NCI-H69 (cell line): ENCODE data around the gene RTP5.

Experiments used
- DNase-seq: peaks from one replicate; lab custom pipeline; 2025; lab: John Stamatoyannopoulos, UW

RTP5 gene

DNA sequence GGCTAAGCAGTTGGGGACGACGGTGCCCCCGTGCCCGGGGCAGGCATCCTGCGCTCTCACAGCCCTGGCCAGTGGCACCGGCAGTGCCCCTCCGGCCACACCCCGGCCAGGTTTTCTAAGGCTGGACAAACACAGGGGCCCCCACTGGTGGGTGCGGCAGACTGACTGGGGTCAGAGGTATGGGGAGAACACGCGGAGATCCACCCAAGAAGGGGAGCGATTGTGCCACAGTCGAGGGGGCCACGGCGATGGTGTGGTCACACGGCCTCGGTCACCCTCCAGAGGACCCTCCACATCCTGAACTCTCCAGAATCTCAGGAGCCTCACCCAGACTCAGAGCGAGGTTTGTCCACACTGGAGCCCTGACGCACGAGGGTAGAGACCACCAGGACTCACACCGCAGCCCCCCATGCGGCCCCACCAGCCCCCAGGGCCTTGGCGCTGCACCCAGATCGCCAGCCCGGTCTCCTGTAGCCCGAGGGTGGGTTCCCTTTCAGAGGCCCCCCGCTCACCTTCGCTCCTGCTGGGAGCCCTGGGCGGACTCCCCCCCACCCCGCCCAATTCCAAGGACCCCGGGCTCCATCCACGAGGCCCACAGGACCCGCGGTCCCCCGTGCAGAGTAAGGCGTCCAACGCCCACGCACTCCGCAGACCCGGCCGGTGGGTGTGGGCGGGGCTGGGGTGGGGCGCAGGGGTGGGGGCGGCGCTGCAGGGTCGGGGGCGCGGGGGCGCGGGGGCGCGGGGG, 26.0 kb upstream of the RTP5 start:
- no peak for DNase-seq

DNA sequence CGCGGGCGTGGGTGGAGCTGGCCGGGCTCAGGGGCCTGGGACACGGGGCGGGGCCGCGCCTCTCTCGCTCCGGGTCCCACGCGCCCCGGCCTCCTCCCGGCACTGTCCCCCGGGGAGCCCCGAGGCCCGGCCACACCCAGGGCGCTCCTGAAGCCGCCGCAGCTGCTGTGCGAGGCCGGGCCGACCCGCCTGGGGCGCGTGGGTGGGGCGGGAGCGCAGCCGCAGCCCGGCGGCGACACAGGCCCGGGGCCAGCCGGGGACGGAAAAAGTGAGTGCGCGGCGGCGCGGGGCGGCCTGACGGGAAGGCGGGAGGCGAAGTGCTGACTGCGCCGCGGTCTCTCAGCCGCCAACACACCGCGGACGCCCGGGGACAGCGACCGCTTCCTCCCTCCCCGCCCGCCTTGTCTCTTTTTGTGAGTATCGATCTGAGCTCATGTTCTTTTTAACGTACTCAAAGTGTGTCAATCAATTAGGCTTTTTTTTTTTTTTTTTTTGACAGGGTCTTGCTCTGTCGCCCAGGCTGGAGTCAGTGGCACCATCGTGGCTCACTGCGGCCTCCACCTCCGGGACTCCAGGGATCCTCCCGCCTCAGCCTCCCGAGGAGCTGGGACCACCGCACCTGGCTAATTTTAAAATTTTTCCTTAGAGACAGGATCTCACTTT, 25.3 kb upstream of the RTP5 start:
- DNase-seq, result peak; percentile 50

DNA sequence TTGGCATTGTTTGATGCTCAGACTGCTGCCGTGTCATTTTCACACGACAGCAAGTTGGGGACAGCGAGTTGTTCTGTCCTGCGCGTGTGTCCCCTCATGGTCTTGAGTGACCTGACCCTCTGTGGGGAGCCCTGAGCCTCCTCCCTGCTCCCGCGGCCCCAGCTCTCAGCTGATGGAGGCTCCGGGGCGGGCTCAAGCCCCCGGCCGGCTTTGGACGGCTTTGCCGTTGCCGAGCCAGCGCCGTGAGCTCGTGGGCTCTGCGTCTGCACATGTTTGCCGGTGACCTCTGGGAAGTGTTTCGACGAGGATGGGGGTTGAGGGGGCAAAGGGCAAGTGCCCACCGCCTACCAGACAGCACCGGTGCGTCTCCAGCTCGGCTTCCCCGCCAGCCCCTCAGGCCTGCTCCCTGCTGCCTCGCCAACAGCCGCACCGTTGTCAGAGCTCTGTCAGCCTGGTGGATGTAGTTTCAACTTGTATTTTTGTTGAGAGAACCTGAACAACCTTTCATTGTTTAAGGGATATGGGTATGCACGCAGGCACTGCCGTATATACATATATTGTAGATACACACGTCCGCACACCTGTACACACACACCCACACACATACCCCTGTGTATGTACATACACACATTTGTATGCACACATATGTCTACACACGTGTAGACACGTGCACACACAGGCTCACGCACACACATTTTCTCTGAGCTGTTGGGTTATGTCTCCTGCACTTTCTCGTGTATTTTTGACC, 24.5 kb upstream of the RTP5 start:
- DNase-seq, result no peak

DNA sequence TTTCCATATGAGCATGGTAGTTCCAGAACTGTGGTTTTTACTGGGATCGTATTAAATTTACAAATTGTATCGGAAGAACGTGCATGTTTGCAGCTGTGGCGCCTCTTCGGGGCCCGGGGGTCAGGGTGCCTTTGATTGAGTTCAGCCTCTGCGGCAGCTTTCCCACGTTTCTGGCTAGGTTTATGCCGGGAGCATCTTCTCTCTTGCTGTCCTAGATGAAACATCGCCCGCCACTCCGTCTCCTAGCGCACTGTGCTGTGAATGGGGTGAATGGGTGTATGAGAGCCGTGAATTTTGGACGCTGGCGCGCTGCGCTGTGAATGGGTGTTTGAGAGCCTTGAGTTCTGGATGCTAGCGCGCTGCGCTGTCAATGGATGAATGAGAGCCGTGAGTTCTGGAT, 23.1 kb upstream of the RTP5 start:
- DNase-seq, result no peak

DNA sequence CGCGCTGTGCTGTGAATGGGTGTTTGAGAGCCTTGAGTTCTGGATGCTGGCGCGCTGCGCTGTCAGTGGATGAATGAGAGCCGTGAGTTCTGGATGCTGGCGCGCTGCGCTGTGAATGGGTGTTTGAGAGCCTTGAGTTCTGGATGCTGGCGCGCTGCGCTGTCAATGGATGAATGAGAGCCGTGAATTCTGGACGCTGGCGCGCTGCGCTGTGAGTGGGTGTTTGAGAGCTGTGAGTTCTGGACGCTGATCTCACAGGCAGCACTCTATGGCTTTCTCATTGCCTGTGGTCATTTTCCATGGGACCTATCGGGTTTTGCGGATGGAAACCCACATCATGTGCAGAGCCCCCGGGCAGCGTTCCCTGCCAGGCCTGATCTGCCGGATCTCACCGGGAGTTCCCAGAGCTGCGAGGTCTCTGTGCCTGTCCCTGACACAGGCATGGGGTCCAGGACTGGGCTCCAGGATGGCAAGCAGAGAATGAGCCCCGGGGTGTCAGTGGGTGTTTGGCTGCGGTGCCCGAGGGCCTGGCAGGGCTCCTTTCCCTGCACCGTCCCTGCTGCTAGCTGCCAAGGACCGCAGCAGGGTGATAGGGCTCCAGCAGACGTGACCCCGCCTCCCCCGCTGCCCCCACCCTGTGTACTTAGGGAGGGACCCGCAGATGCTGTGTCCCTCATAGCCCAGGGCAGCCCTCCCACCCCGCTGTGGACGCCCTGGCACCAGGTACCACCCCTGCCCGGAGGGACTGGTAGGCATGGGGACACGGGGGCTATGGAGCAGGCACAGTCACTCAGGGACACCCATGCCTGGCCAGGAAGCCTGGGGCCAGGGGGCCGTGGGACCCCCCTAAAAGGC, 20.5 kb upstream of the RTP5 start:
- DNase-seq, result peak; percentile 20

DNA sequence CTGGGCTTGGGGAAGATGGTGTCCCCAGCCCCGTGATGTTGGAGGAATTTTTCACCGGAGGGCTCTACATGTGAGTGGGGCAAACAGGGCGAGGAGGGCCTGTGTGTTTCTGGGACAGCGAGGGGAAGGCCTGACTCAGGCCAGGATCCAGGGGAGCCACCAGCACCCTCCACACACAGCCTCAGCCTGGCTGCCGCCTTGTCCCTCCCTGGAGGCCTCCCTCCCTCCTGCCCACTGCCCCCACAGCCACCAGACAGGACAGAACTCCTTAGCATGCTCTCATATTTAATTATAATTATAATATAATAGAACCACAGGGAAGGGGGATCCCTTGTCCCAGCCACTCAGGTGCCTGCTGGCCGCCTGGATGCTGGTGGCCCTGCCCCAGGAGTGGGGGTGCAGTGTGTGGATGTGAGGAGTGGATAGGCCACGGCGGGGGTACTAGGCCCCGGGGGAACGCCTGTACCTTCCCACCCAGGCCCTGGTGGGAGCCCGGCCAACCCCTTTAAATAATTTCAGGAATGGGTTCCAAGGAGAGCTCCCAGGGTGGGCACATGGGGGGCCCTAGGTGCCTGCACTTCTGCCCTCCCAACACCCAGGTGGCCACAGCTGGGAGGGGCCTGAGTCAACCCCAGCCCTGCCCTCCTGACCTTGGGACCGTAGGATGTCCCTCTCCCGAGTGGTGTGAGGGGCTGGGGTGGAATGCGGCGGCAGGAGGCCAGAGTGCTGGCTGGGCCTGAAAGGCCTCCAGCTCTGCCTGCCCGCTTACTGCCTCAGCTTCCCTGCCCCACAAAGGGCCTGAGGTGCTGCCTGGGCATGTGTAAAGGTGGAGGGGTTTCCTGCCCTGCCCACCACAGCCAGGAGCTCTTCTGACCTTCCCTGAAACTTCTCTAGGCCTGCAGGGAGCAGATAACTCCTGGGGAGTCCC, 19.6 kb upstream of the RTP5 start:
- no peak for DNase-seq

DNA sequence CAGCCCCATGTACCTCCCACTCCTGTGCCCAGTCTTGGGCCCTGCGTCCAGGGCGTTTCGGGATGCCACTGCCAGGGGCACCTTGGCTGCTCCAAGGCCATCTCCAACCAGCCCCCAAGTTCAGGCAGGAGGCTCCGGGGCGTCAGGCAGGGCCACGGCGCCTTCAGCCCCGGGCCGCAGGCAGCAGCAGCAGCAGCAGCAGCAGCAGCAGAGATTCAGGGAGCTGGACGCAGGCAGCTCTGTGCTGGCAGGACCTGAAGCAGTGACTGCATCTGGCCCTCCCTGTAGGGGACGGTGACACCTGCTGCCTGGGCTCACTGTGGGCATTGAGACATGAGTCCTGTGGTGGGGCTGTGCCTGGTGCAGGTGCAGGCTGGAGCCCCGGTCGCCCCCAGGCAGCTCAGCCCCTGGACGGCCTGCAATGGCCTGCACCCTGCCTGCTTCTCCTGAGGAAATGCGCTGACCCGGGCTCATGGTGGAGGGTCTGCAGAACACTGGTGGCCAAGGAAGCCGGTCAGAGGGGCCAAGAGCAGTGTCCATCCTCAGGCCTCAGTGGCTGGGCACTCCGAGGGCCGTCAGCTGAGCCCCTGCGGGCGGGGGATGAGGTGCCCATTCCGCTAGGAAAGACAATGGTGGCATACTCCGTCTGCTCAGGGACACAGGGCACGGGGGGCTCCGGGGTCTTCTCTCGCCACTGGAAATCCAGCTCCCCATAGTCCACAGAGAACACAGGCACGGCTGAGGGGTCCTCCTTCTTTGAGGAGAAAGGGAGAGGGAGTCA, 18.8 kb upstream of the RTP5 start:
- DNase-seq, result no peak

DNA sequence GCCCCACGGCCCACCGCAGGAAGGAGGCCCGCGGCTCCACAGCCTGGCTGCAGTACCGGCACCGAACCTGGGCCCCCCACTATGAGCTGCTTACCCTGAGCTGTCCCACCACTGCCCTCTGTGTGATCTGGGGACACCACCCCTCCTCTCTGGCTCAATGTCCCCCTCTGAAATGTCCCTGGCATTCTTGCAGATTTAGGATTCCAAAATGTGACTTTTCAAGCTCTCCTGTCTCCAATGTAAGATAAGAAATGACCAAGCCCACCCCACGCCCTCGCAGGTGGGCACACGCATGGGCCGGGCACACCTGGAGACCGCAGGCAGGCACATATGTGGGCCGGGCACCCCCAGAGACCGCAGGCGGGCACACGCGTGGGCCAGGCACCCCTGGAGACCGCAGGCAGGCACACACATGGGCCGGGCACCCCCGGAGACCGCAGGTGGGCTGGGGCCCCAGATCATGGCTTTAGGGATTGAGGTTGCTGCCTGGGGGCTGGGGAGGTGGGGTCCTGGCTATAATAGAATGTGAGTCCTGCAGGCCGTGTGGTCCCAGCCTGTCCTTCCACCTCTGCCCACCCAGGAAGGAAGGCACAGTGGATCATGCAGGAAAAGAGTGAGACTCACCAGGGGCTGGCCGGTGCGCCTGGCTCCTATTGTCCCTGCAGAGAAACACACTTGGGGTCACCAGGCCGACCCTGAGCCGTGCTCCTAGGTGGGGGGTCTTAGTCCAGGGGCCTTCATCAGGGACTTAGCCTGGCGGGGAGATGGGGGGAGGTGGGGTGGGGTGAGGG, 18.0 kb upstream of the RTP5 start:
- DNase-seq, result no peak

DNA sequence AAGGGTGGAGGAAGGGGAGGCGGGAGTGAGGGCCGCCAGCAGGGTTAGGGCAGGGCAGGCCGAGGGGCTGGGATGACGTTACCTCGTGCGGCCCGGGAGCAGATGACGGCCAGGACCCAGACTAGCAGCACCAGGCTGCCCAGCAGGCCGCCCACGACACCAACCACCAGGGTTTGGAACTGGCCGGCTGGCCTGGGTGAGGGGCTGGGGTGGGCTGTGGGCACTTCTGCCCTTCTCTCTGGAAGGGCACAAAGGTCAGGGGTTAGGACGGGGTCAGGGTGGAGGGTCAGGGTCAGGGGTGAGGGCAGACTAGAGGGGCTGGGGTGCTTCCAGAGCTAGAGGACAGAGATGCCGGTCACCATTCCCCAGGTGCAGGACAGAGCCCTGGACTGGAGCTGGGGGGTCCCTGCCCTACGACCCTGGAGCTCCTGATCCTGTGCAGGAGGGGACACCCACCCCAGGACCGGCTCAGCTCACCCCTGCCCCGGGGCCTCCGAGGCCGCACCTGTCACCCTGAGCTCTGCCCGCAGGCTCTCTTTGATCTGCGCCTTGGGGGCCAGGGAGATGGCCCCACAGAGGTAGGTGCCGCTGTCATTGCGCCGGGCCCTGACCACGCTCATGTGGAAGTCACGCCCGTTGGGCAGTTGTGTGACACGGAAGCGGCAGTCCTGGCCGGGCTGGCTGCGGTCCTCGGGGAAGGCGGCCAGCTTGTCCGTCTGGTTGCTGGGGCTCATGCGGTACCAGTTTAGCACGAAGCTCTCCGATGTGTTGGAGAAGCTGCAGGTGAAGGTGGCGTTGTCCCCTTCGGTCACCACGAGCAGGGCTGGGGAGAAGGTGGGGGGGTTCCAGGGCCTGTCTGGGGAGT, 17.2 kb upstream of the RTP5 start:
- DNase-seq, result no peak

DNA sequence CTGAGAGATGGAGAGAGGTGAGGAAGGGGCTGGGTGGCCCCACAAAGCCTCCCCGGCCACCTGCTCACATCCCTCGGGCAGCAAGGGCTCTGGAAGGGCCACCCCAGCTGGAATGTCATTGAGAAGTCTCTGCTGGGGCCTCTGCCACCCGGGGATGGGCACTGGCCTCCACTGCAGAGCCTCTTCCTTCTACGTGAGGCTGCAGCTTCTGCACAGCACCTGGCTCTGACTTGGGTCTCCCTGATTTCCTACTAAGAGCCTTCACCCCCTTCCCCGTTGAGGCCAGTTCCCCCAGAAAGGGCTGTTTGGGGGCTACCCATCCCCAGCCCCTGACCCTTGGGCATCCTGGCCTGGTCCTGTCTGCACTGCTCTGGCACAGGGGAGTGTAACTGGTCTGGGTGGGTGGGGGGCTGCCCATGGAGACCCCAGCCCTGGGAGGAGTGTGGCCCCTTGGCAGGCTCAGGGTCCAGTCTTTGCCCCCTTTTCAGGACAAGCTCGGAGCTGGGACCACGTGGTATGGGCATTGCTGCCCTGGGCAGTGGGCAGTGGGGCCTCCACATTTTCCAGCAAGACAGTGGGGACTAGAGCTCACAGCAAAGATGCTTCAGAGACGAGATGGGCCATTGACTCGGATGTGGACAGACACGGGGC, 16.4 kb upstream of the RTP5 start:
- DNase-seq, result no peak

DNA sequence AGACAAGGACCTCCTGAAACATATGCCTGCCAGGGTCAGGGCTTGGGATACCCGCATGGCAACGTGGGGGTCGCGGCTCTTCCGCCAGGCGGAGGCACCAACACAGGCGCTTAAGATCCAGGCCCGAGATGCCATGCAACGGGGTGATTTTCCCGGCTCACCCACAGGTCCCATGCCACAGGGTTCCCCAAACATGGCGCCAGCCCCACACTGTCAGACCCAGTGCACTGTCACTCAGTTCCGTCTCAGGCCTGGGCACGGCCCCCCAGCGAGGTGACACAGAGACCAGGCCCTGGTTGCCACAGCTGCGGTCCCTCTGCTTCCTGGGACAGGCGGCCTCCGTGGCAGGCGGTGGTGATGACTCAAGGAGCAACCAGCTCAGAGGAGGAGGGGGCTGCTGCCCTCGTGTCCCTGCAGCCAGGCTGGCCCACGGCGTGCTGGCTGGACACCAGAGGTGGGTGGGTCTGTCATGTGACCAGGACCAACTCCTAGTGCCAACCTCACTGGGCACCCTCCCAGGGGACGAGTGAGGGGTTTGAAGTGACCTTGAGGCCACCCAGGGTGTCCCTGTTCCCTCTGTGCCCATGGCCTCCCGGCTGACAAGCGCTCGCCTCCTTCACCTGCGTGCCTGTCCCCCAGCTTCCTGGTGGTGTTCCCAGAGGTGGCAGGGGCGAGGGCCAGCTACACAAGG, 15.7 kb upstream of the RTP5 start:
- no peak for DNase-seq

DNA sequence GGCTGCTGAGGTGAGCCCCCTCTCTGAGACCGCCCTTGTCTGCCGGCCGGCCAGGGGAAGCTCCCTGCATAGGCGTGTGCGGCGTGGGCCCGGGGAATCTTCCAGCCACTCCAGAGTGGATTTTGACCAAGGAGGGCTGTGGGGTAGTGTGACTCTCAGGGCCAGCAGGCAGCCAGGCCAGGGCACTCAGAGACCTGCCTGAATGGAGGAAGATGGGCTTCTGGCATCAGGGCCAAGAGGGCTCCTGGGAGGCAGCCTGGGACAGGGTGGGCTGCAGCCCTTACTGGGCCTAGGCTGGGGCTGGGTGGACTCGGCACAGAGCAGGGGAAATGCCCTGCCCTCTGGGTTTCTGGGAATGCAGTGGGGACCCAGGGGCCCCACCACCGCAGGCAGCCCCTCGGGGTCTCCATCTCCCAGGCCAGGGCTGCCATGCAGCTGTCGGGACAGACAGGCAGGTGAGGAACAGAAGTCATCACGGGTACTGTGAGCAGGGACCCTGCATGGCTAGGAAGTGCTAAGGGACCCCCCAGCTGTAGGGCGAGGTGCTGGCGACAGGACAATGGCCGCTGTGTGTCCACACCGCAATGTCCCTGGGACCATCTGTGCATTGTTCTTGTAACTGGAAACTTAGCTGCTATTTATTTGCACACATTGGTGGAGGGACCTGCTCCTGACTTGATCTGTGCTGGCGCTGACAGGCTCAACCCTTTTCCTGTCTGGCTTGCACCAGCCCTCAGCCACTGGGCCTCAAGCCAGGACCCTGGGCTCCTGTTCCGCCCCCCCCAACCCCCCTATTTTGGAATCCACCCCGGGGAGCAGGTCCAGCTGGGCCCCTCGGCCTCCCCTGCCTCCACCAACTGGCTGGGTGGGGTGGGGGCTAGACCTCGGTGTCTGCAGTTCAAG, 14.9 kb upstream of the RTP5 start:
- no peak for DNase-seq

DNA sequence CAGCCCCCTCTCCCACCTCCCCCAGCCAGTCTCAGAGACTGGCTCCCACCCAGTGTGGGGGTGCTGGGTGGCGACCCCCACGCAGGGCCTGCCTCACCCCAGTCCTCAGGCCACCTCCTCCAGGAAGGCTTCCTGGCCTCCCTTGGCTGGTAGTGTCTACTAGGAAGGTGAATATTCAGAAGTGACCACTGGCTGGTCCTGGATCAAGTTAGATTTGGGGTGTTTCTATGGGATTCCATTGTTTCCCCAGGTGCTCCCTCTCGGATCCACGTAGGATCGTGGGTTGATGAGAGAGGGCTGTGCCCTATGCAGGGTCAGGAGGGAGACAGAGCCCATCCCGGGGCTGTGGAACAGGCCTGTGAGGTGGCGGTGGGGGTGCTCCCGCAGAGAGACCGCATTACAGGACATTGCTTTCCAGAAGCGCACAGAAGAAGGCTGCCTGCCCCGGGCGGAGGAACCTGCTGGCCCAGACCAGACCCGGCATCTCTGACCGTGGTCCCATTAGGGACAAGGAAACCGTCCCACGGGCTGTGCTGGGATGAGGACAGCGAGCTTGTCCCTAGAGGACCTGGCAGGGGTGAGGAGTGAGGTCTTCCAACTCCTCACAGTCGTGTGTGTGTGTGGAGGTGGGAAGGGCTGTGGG, 14.2 kb upstream of the RTP5 start:
- no peak for DNase-seq

DNA sequence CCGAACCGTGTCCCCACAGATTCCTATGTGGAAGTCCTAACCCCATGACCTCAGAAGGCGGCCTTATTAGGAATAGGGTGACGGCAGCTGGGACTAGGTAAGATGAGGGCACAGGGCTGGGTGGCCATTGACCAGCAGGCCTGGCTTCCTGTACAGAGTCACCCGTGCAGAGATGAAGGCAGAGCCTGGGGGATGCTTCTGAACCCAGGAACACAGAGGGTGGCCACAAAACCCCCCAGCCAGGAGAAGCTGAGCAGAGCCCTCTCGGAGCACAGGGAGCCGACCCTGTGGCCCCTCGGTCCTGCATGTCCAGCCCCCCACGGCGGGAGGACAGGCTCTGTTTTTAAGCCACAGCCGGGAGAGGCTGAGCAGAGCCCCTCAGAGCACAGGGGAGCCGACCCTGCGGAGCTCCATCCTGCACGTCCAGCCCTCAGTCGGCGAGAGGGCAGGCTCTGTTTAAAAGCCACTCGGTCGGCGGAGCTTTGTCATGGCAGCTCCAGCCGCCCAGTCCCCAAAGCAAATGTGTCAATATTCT, 13.6 kb upstream of the RTP5 start:
- no peak for DNase-seq

DNA sequence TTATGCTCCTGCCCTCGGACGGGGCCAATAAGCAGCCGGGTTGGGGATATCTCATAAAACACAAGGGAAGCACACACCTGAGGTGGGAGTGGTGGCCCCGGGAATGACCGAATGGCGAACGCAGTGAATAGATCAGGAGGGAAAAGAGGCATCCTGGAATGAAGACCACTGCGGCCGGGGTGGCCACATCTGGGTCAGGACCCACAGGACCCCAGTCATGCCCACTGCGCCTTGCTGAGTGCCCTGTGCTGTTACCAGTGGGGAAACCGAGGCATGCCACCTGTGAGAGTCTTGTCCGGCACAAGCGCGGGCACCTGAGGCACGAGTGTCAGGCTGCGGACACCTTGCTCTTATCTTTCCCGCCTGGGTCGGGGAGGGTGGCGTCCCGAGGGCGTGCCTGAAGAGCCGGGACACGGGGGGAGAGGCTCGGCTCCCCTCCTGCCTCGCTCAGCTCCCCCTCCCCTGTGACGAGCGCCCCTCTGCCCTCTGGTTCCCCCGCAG, 12.4 kb upstream of the RTP5 start:
- DNase-seq, result no peak
